Muscle layer of duodenum (tissue), 2 donors: ENCODE results near the gene MRGPRD.

Experiments used
- H3K27ac ChIP-seq: one replicate; pipeline ENCODE4 v1.7.0; 2013; ENCODE audit warnings: mild to moderate bottlenecking, low read length
- H3K27me3 ChIP-seq: one replicate; pipeline ENCODE4 v1.7.0; 2013; ENCODE audit warnings: low read depth, mild to moderate bottlenecking, control low read depth, low read length
- H3K36me3 ChIP-seq, 2 donors: one replicate each; pipeline ENCODE4 v1.7.0; 2013; ENCODE audit warnings: low read length in 2 of 2, control low read depth in 1 of 2, mild to moderate bottlenecking in 1 of 2; ENCODE audit not compliant: insufficient read depth in 2 of 2, control insufficient read depth in 1 of 2
- H3K4me1 ChIP-seq, 2 donors: one replicate each; pipeline ENCODE4 v1.7.0; 2013; ENCODE audit warnings: low read length in 2 of 2, mild to moderate bottlenecking in 2 of 2, control low read depth in 1 of 2, moderate library complexity in 1 of 2; ENCODE audit not compliant: insufficient read depth in 2 of 2, control insufficient read depth in 1 of 2
- H3K4me3 ChIP-seq, 2 donors: one replicate each; pipeline ENCODE4 v1.7.0; 2013; ENCODE audit warnings: low read length in 2 of 2, low read depth in 1 of 2, mild to moderate bottlenecking in 1 of 2
- H3K9me3 ChIP-seq, 2 donors: one replicate each; pipeline ENCODE4 v1.7.0; 2013; ENCODE audit warnings: low read length in 2 of 2, control low read depth in 1 of 2, mild to moderate bottlenecking in 1 of 2; ENCODE audit not compliant: control insufficient read depth in 1 of 2
- donor health status: healthy.

The MRGPRD gene

DNA sequence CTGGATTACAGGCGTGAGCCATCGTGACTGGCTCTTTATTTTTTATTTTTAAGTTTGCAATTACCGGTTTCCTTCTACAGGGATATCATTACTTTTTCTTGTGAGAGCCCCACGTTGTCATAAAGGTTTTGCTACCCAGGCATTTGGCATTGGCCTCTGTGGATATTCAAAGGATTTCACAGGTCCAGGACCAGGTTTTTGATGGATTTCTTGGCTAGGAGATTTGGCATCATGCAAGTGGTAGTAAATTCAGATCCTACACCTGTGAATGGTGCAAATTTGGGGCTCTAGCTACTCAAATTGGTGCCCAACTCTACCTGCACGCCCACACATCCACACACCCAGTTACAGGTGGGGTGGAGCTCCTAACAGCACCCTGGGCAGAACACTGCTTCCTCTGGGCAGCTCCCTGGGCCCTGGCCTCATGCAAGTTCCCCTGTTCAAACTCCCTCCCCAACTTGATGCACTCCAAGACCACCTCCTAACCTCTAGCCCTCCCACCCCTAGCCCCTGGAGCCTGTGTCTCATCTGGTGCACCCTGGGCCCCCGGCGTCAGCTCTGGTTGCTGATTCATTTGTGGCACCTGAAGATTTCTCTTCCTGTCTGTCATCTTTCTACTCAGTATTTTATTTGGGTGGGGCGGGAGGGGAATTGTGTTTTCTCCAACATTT, 9.3 kb upstream of the MRGPRD start:
- Histone ChIP-seq H3K36me3 (no peaks in the 10 kb centered on the region), H3K9me3 (no peaks in the 10 kb centered on the region), H3K27ac (no peak overlapping the region), H3K4me3 (no peak overlapping the region), H3K4me1 (no peaks in the 10 kb centered on the region), H3K27me3 (no peaks in the 10 kb centered on the region)

DNA sequence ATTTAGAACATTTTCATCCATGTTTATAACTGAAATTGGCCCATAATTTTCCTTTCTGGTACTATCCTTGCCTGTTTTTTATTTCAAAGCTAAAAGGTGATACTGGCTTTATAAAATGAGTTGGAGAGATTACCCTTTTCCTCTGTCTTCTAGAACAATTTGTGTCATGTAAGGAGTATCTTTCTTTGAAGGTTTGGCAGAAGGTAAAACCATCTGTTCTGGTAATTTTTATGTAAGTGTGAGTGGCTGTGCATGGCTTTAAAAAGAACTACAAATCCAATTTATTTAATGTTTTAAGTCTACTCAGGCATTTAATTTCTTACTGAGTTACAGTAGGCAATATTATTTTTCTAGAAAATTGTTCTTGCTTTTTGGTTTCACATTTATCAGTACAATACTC, 7.7 kb upstream of the MRGPRD start:
- H3K4me1 ChIP-seq: no peaks in the 10 kb centered on the region
- no peaks in the 10 kb centered on the region for H3K27me3 ChIP-seq
- H3K27ac ChIP-seq: no peak overlapping the region
- H3K9me3 ChIP-seq: no peaks in the 10 kb centered on the region
- no peaks in the 10 kb centered on the region for H3K36me3 ChIP-seq
- H3K4me3 ChIP-seq: no peak overlapping the region

DNA sequence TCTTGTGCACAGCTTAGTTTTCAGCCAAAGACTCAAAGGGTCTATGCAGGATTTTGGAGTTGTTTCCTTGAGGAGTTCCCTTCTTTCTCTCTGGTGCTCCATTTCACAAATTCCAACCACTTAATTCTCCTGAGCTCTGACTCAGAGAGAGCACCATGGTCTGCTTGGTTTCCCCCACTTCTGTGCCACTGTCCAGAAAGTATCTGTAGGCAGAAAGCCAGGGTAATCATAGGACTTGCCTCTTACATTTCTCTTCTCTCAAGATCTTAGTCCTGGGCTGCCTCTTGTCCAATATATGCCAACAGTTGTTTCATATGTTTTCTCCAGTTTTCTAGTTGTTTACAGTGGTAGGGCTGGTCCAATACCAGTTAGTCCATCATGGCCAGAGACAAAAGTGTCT, 6.4 kb upstream of the MRGPRD start:
- H3K9me3 ChIP-seq: no peaks in the 10 kb centered on the region
- no peaks in the 10 kb centered on the region for H3K27me3 ChIP-seq
- H3K36me3 ChIP-seq: no peaks in the 10 kb centered on the region
- H3K27ac ChIP-seq: no peak overlapping the region
- no peak overlapping the region for H3K4me3 ChIP-seq
- H3K4me1 ChIP-seq: no peaks in the 10 kb centered on the region

DNA sequence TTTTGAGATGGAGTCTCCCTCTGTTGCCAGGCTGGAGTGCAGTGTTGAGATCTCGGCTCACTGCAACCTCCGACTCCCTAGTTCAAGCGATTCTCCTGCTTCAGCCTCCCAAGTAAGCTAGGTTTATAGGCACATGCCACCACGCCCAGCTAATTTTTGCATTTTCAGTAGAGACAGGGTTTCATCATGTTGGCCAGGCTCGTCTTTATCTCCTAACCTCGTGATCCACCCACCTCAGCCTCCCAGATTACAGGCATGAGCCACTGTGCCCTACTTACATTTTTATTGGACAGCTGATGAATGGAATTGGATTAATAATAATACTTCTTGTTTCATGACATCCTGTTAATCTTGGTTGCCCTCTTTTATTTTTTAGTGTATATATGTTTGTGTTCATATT, 3.0 kb upstream of the MRGPRD start:
- Histone ChIP-seq H3K27ac (no peak overlapping the region), H3K4me1 (no peaks in the 10 kb centered on the region), H3K4me3 (no peak overlapping the region), H3K9me3 (peaks cover 0 to 3% of the 10 kb centered on the region in 2 donors), H3K27me3 (no peaks in the 10 kb centered on the region), H3K36me3 (no peaks in the 10 kb centered on the region)

DNA sequence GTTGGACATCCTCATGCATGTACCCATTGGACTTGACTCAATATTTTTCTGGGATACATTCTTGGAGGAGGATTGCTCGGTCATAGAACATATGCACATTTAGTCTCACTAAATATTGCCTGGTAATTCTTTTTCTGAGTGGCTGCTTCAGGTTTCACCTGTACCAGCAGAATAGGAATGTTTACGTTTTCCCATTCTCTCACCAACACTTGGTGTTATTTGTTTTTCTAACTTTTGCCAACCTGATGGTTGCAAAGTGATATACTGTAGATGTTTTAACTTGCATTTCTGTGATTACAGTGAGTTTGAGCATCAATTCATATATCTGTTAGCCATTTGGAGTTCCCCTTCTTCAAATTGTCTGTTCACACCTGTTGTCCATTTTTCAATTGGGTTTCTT, 1.3 kb upstream of the MRGPRD start:
- Histone ChIP-seq H3K27me3 (no peaks in the 10 kb centered on the region), H3K27ac (no peak overlapping the region), H3K36me3 (no peaks in the 10 kb centered on the region), H3K9me3 (peaks cover 0 to 3% of the 10 kb centered on the region in 2 donors), H3K4me1 (no peaks in the 10 kb centered on the region), H3K4me3 (no peak overlapping the region)

DNA sequence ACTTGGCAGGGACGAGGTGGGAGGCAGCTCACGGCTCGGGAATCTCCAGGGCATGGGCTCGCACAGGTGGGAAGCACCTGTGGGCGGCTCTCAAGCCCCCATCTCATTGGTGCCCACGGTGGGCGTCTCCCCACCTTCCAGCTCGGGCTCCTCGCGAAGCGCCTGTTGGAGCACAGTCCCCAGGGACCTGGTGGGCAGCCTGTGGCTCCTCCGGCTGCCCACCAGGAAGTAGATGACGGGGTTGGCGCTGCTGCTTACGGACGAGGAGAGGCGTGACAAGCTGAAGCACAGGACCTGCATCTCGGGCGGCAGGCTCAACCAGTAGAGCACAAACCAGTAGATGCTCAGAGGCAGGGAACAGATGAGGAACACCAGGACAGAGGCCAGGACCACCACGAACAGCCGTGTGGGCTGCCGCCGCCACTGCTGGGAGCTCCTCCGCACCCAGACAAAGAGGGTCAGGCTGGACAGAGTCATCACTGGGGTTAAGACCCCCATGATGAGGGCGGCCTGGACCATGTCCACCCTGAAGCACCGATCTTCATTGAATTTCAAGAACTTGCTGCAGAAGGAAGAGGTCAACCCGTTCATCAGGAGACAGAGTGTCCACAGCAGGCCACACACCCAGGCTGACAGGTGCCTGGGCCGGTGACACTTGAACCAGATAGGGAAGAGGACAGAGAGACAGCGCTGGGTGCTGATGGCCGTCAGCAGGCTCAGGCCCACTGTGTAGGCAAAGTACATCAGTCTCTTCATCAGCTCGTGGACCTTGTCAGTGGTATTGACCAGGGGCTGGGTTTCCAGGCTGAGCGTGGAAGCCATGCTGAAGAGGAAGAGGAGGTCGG, 633 bp downstream of the MRGPRD start:
- H3K27ac ChIP-seq: no peak overlapping the region
- H3K4me3 ChIP-seq: no peak overlapping the region
- H3K4me1 ChIP-seq: no peaks in the 10 kb centered on the region
- H3K9me3 ChIP-seq: peaks cover 0 to 3% of the 10 kb centered on the region in 2 donors
- H3K27me3 ChIP-seq: no peaks in the 10 kb centered on the region
- no peaks in the 10 kb centered on the region for H3K36me3 ChIP-seq

DNA sequence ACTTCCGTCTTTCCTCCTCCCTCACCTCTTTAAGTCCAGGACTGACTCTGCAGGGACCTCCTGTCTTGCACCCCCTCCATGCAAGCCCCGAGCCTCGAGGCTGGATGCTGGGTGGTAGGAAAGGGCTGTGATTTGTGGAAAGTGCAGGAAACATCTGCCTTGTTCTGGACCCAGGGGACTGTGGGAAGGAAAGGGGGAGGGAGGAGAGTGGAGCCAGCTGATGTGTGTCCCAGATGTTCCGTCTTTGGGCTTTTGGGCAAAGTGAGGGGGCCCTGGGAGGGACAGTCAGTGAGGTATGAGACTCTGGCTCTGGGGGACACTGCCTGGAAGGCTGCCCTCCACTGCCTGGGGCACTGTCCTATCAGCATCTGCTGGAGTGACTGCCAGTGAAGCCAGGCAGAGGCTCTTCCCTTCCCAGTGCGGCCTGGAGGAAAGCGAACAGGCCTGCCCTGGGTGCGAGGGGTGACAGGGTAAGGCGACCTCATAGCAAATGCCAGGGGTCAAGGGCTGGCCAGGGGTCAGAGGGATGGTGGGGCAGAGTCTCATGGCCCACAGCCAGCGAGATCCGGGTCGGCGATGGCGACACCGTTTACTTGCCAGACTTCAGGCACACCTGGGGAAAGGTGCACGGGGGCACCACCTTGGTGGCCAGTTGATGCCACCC, 1.7 kb downstream of the MRGPRD start:
- H3K27ac ChIP-seq: no peak overlapping the region

DNA sequence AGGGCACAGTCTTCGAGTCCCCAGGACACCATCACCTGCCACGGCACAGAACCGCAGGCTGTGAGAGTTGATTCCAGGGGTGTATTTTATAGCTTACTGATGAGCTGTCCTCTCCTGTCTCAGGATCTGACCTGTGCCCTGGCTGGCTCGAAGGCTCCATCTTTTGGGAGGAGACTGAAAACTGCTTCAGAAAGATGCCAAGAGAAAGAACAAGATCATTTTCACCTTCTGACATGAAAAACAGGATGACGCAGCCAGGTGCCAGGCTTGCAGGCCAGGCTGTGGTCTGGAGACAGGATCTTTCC, 2.2 kb downstream of the MRGPRD start:
- no peak overlapping the region for H3K4me3 ChIP-seq
- peaks cover 0 to 2% of the 10 kb centered on the region in 2 donors for H3K4me1 ChIP-seq
- H3K36me3 ChIP-seq: no peaks in the 10 kb centered on the region
- no peak overlapping the region for H3K27ac ChIP-seq
- H3K27me3 ChIP-seq: no peaks in the 10 kb centered on the region
- peaks cover 0 to 3% of the 10 kb centered on the region in 2 donors for H3K9me3 ChIP-seq

More for the DNA sequence above, 1.7 kb downstream of the MRGPRD start:
- H3K36me3 ChIP-seq: no peaks in the 10 kb centered on the region
- H3K9me3 ChIP-seq: peaks cover 0 to 3% of the 10 kb centered on the region in 2 donors
- H3K4me3 ChIP-seq: no peak overlapping the region
- H3K4me1 ChIP-seq: no peaks in the 10 kb centered on the region
- no peaks in the 10 kb centered on the region for H3K27me3 ChIP-seq

DNA sequence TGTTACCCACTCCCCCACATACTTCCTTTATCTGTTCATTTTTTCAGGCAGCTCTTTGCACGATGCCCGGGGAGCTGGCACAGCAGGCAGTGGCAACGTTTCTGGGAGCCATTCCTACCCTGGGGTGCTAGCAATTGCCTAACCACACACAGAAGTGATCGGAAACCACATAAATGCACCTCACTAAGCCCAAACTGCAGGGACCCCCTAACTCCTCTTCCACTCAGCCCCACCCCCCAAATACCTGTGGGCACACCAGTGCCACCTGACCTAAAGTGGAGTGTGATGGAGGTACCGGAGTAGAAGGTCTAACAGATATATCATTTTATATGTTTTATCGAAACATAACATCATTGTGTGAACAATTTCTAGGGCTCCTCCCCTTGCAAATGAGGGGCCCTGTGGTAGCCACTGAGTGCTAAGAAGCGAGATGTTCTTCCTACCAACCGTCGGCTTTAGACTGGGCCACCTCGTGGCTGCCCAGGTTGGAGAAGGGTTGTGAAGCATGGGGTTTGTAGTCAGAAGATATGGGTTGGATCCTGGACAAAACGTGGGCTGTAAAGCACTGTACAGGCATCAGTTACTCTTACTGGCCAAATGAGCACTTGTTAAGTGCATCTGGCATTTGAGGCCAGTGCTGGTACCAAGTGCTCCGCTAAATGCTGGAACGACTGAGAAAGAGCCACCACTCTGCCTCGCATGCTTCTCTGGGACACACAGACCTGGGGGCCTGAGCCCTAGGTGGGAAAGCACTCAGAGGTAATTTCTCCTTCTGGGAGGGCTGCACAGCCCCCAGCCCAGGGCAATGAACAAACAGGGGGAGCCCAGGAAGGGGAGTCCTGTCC, 2.8 kb downstream of the MRGPRD start:
- Histone ChIP-seq H3K9me3 (peaks cover 0 to 3% of the 10 kb centered on the region in 2 donors), H3K4me3 (no peak overlapping the region), H3K27ac (no peak overlapping the region), H3K36me3 (no peaks in the 10 kb centered on the region), H3K27me3 (no peaks in the 10 kb centered on the region), H3K4me1 (peaks cover 0 to 7% of the 10 kb centered on the region in 2 donors)

DNA sequence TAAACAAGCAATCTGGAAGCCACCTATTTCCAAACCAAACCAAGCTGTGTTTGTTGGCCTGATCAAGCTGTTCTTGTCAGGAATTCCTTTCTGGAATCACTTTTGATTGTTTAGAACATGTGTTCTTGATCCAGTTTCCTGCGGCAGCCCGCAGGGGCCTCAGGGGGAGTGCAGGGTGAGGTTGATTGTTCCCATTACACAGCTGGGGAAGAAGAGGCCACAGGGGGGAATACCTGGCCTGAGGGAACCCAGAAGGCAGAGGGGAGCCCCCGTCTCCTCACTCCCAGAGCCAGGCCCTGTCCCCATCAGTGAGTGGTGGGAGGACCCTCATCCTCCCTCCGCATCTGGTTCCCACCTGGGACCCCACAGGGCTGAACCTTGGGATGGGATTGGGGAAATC, 4.2 kb downstream of the MRGPRD start:
- Histone ChIP-seq H3K9me3 (no peaks in the 10 kb centered on the region), H3K4me3 (no peak overlapping the region), H3K27ac (no peak overlapping the region), H3K4me1 (peaks cover 0 to 9% of the 10 kb centered on the region in 2 donors), H3K27me3 (no peaks in the 10 kb centered on the region), H3K36me3 (no peaks in the 10 kb centered on the region)

DNA sequence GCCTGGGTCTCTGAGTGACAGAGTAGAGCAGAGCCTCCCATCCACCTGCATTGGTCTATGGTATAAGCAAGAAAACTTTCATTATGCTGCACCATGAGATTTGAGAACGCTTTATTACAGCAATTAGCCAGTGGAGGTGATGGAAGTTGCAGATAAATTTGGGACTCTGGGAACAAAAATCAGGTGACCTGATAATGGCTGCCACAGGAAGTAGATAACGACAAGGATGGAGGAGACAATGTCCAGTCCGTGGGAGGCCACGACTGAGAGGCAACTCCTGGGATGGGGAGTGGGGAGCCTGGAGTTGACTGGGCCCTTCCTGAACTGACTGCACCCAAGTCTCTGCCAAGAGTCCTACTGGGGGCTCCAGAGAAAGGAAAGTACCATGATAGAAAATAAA, 4.7 kb downstream of the MRGPRD start:
- Histone ChIP-seq H3K9me3 (no peaks in the 10 kb centered on the region), H3K27ac (no peak overlapping the region), H3K36me3 (no peaks in the 10 kb centered on the region), H3K27me3 (no peaks in the 10 kb centered on the region), H3K4me1 (peaks cover 0 to 9% of the 10 kb centered on the region in 2 donors), H3K4me3 (no peak overlapping the region)
